Thymus (tissue), 11 donors: ENCODE results near the gene LGR6. TPM values are rescaled to one million over a fixed set of nuclear protein-coding genes. Genes with fewer than 3 reads are reported as not detected.

ENCODE experiments used
- DNase-seq, 9 donors: peaks; one replicate each; pipeline ENCODE4 v3.0.0-alpha.2; 2013; ENCODE audit warnings: low spot score in 9 of 9, low read depth in 6 of 9, missing footprints in 1 of 9
- H3K27ac ChIP-seq, 2 donors: one replicate each; pipeline ENCODE4 v1.5.1; 2013; ENCODE audit warnings: control low read depth in 1 of 2, low read depth in 1 of 2, low read length in 1 of 2, mild to moderate bottlenecking in 1 of 2, moderate library complexity in 1 of 2
- H3K27me3 ChIP-seq, 2 donors: one replicate each; pipeline ENCODE4 v1.5.1; 2013; ENCODE audit warnings: low read length in 1 of 2; ENCODE audit not compliant: control insufficient read depth in 2 of 2, insufficient read depth in 1 of 2
- H3K36me3 ChIP-seq, 2 donors: one replicate each; pipeline ENCODE4 v1.5.1; 2013; ENCODE audit warnings: low read length in 1 of 2, mild to moderate bottlenecking in 1 of 2, moderate library complexity in 1 of 2; ENCODE audit not compliant: control insufficient read depth in 2 of 2, insufficient read depth in 2 of 2
- H3K4me1 ChIP-seq, 2 donors: one replicate each; pipeline ENCODE4 v1.5.1; 2013; ENCODE audit warnings: low read length in 2 of 2; ENCODE audit not compliant: control insufficient read depth in 2 of 2, insufficient read depth in 2 of 2
- H3K4me3 ChIP-seq, 2 donors: one replicate each; pipeline ENCODE4 v1.5.1; 2013; ENCODE audit warnings: low read length in 2 of 2, control low read depth in 1 of 2, mild to moderate bottlenecking in 1 of 2
- H3K9me3 ChIP-seq, 2 donors: one replicate each; pipeline ENCODE4 v1.5.1; 2013; ENCODE audit warnings: low read length in 1 of 2, mild to moderate bottlenecking in 1 of 2; ENCODE audit not compliant: control insufficient read depth in 2 of 2, insufficient read depth in 1 of 2
- WGBS: extraction: QIAGEN DNeasy Blood & Tissue Kit; methylation state at CpG from one replicate; pipeline ENCODE4 v1.1.7; 2013; 5-methylcytosine and 5-hydroxymethylcytosine counted together
- polyA plus RNA-seq: library from polyadenylated mRNA; stranded (reverse); fragments of 200-250 nt; gene quantifications from one replicate; pipeline ENCODE4 v1.2.3, GENCODE V29; 2013
- total RNA-seq: library from RNA; stranded (reverse); fragments of 120-200 nt; gene quantifications from one replicate; pipeline ENCODE4 v1.2.4, GENCODE V29; 2013
- donor health status: healthy.

LGR6 gene
- total and polyA plus RNA-seq, 2 donors = 0.05 to 1.0 TPM

GRCh38 chr1:202245391-202245790 is 51.8 kb downstream of the LGR6 start:
- H3K27me3 ChIP-seq = peaks cover 0 to 25% of the 10 kb centered on the region in 2 donors
- H3K4me3 ChIP-seq = no peak overlapping the region
- no peaks in the 10 kb centered on the region for H3K4me1 ChIP-seq
- H3K27ac ChIP-seq = no peak overlapping the region
- WGBS = 96% methylated on average over 8 of the region's 8 CpGs
- no peaks in the 10 kb centered on the region for H3K9me3 ChIP-seq
- H3K36me3 ChIP-seq = no peaks in the 10 kb centered on the region
- no peak for DNase-seq

- peaks cover 0 to 24% of the 10 kb centered on the region in 2 donors for H3K27me3 ChIP-seq
- no peaks in the 10 kb centered on the region for H3K9me3 ChIP-seq
- H3K4me1 ChIP-seq = no peaks in the 10 kb centered on the region
- no peak overlapping the region for H3K4me3 ChIP-seq
- no peak for DNase-seq
- H3K27ac ChIP-seq = no peak overlapping the region
- 98% methylated on average over 6 of the region's 6 CpGs for WGBS
- H3K36me3 ChIP-seq = no peaks in the 10 kb centered on the region
These were observed 53.5 kb downstream of the LGR6 start for GRCh38 chr1:202247104-202247503.

- 68% methylated on average over 20 of the region's 20 CpGs for WGBS
- H3K4me3 ChIP-seq = no peak overlapping the region
- H3K27ac ChIP-seq = no peak overlapping the region
- no peaks in the 10 kb centered on the region for H3K36me3 ChIP-seq
- peaks cover 0 to 28% of the 10 kb centered on the region in 2 donors for H3K27me3 ChIP-seq
- no peak for DNase-seq
- H3K9me3 ChIP-seq = no peaks in the 10 kb centered on the region
- H3K4me1 ChIP-seq = no peaks in the 10 kb centered on the region
These were observed 54.5 kb downstream of the LGR6 start for GRCh38 chr1:202247837-202248795.

GRCh38 chr1:202248861-202249260 is 55.3 kb downstream of the LGR6 start:
- Histone ChIP-seq H3K36me3 (no peaks in the 10 kb centered on the region), H3K4me3 (no peak overlapping the region), H3K9me3 (no peaks in the 10 kb centered on the region), H3K27ac (no peak overlapping the region), H3K27me3 (peaks cover 0 to 28% of the 10 kb centered on the region in 2 donors), H3K4me1 (no peaks in the 10 kb centered on the region)
- 94% methylated on average over 6 of the region's 6 CpGs for WGBS
- no peak for DNase-seq

- no peak for DNase-seq
- Histone ChIP-seq H3K27me3 (peaks cover 0 to 28% of the 10 kb centered on the region in 2 donors), H3K36me3 (no peaks in the 10 kb centered on the region), H3K9me3 (no peaks in the 10 kb centered on the region), H3K4me3 (no peak overlapping the region), H3K4me1 (no peaks in the 10 kb centered on the region), H3K27ac (no peak overlapping the region)
- 86% methylated on average over 6 of the region's 6 CpGs for WGBS
These were observed 55.8 kb downstream of the LGR6 start for GRCh38 chr1:202249436-202249835.

GRCh38 chr1:202249846-202250245 is 56.2 kb downstream of the LGR6 start:
- no peak for DNase-seq
- Histone ChIP-seq H3K4me1 (no peaks in the 10 kb centered on the region), H3K36me3 (no peaks in the 10 kb centered on the region), H3K27ac (no peak overlapping the region), H3K4me3 (no peak overlapping the region), H3K27me3 (peaks cover 0 to 28% of the 10 kb centered on the region in 2 donors), H3K9me3 (no peaks in the 10 kb centered on the region)
- 83% methylated on average over 2 of the region's 2 CpGs for WGBS

GRCh38 chr1:202250982-202251381 is 57.4 kb downstream of the LGR6 start:
- DNase-seq = no peak
- Histone ChIP-seq H3K27ac (no peak overlapping the region), H3K36me3 (no peaks in the 10 kb centered on the region), H3K27me3 (peaks cover 0 to 28% of the 10 kb centered on the region in 2 donors), H3K4me1 (no peaks in the 10 kb centered on the region), H3K4me3 (no peak overlapping the region), H3K9me3 (no peaks in the 10 kb centered on the region)
- WGBS = 90% methylated on average over 10 of the region's 10 CpGs

- no peak for DNase-seq
- 54% methylated on average over 6 of the region's 6 CpGs for WGBS
These were observed 58.0 kb downstream of the LGR6 start for GRCh38 chr1:202251424-202252256.

GRCh38 chr1:202252271-202252670 is 58.7 kb downstream of the LGR6 start:
- DNase-seq = no peak
- Histone ChIP-seq H3K9me3 (no peaks in the 10 kb centered on the region), H3K36me3 (no peaks in the 10 kb centered on the region), H3K4me3 (no peak overlapping the region), H3K4me1 (no peaks in the 10 kb centered on the region), H3K27me3 (peaks cover 0 to 28% of the 10 kb centered on the region in 2 donors), H3K27ac (no peak overlapping the region)
- WGBS = 98% methylated on average over 1 of the region's 1 CpG

More at GRCh38 chr1:202251424-202252256, 58.0 kb downstream of the LGR6 start:
- no peaks in the 10 kb centered on the region for H3K36me3 ChIP-seq
- no peaks in the 10 kb centered on the region for H3K4me1 ChIP-seq
- no peak overlapping the region for H3K4me3 ChIP-seq
- H3K9me3 ChIP-seq = no peaks in the 10 kb centered on the region
- H3K27ac ChIP-seq = no peak overlapping the region
- peaks cover 0 to 28% of the 10 kb centered on the region in 2 donors for H3K27me3 ChIP-seq
